ENCODE data around the gene AATF. TPM values are rescaled to one million over a fixed set of nuclear protein-coding genes. Genes with fewer than 3 reads are reported as not detected.
A peak's percentile ranks its signal among the peaks of the same experiment; 100 is the strongest.

AATF gene
- total and polyA plus RNA-seq, 2 of the 8 experiments (the other 6 are each of a cell fraction or from before 2014, with no cell fraction given) = 20.1 to 62.8 TPM

DNA sequence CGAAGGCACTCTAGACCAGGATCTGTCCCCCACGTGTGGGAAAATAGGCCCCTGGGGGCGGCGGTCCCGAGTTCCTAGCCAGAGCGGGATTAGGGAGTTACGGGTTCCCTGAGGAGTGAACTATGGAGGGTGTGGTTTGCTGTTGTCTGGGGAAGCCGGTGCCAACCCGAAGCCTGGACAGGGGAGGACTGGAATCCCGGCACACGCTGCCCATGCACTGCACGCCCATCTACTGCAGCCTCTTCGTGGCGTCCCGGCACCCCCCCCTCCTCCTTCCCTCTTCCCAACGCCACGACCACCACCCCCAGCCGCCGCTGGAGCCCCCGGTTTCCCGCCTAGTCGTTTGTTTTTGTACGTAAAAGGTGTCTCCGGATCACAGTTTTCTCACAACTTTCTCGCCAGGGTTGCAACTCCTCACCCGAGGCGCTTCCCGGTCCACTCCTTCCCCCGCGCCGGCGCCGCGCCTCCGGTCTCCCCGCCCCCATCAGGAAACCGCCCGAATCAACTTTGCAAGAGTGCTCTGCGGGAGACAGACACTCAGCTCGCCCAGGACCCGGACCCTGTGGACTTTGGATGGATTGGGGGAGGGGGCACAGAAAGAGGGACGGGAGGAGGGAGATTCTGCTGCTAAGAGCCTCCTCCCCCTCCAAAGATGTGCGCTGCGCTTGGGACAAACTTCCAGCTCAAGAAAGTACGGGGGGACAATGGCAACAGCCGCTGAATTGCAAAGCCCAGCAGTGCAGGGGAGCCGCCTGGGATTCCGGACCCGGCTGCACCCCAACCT is 12.9 kb upstream of the AATF start:
- Histone ChIP-seq H3K27me3 (replicated peaks in 1 of 4; ENCODE audit: control insufficient read depth in 3 of 4, extremely low read depth in 1 of 4, insufficient read depth in 3 of 4, low read length in 3 of 4) (peaks cover 83 to 100% (median 94%) of the 10 kb centered on the region in 4 experiments), H4K8ac (ENCODE audit: extremely low read depth, insufficient read depth, low read length) (peak overlapping the region; percentile 72; the same call in 1 of the 2 replicates), H3K27ac (ENCODE audit: low read depth, low read length) (no peak overlapping the region), H2AFZ (ENCODE audit: low read length) (peak overlapping the region; percentile 48), H2BK20ac (ENCODE audit: low read length) (no peak overlapping the region), H3K9ac (replicated peaks in 1 of 4; ENCODE audit: extremely low read depth in 1 of 4, low read depth in 3 of 4, low read length in 3 of 4) (no peak overlapping the region), H4K5ac (ENCODE audit: insufficient read length, low read depth, low read length) (no peak overlapping the region), H3K4me1 (replicated peaks in 1 of 4; ENCODE audit: control insufficient read depth in 3 of 4, insufficient read depth in 4 of 4, low read length in 3 of 4) (peaks cover 2 to 72% (median 52%) of the 10 kb centered on the region in 4 experiments), H3K36me3 (ENCODE audit: control insufficient read depth in 2 of 4, insufficient read depth in 4 of 4, low read length in 3 of 4) (peaks cover 0 to 2% (median 0%) of the 10 kb centered on the region in 4 experiments; a peak in 1 of 8 replicates), H3K4ac (replicated peaks; ENCODE audit: insufficient read length, low read depth, low read length) (no peak overlapping the region), H3K23ac (ENCODE audit: insufficient read length) (no peak overlapping the region), H3K9me3 (ENCODE audit: insufficient read depth in 2 of 2, low read depth in 1 of 2, low read length in 1 of 2) (no peaks in the 10 kb centered on the region), H2BK120ac (replicated peaks; ENCODE audit: low read depth, low read length) (no peak overlapping the region), H3K79me2 (ENCODE audit: control insufficient read depth in 1 of 2, insufficient read depth in 2 of 2, low read length in 2 of 2) (no peaks in the 10 kb centered on the region), H3K18ac (ENCODE audit: extremely low read depth, low read length) (peak overlapping the region; percentile 76; the same call in 1 of the 2 replicates), H3K56ac (replicated peaks; ENCODE audit: insufficient read length, low read depth, low read length) (no peak overlapping the region), H4K20me1 (replicated peaks in 1 of 2; ENCODE audit: control insufficient read depth in 1 of 2, insufficient read depth in 2 of 2, low read length in 2 of 2) (peaks cover 10 to 26% of the 10 kb centered on the region in 2 experiments), H3K14ac (ENCODE audit: insufficient read length) (no peak overlapping the region), H2BK5ac (ENCODE audit: low read depth, low read length) (0 out of 2 replicates have a peak overlapping the region, but pooled peaks have one; percentile 52), H3K4me3 (ENCODE audit: extremely low read depth in 1 of 4, insufficient read depth in 2 of 4, low read depth in 3 of 4, low read length in 4 of 4) (peak overlapping the region; percentile 27 to 74 (median 56)), H4K91ac (replicated peaks; ENCODE audit: insufficient read length, low read length) (peak overlapping the region; percentile 7), H2BK15ac (ENCODE audit: low read length) (no peak overlapping the region), H3K4me2 (ENCODE audit: insufficient read depth in 1 of 2, low read depth in 2 of 2, low read length in 2 of 2) (peak overlapping the region; percentile 88 to 92), H3K23me2 (ENCODE audit: low read depth, low read length) (peaks cover 28% of the 10 kb centered on the region; the same call in 1 of the 2 replicates), H3K79me1 (ENCODE audit: low read depth, low read length) (no peaks in the 10 kb centered on the region), H2AK5ac (ENCODE audit: low read depth, low read length) (0 out of 2 replicates have a peak overlapping the region, but pooled peaks have one; percentile 10), H2BK12ac (ENCODE audit: low read depth, low read length) (peak overlapping the region; percentile 68; the same call in 1 of the 2 replicates)
- ChIA-PET POLR2A (ENCODE audit: partially characterized antibody) (interaction anchor here (1.2 to 5.5 kb wide), 3 partner anchors 8 to 111 kb away, joined by 3 to 45 read pairs (median 3); no protein-coding TSS in a partner anchor), CTCF (ENCODE audit: partially characterized antibody) (interaction anchor here (0.9 to 1.4 kb wide), 2 partner anchors 14 to 53 kb away, joined by 3 read pairs; no protein-coding TSS in a partner anchor)
- FAIRE-seq (no peak), DNase-seq (ENCODE audit: low read depth in 1 of 2, low spot score in 2 of 2) (peak in 1 of 2 experiments; percentile 83)
- 1% methylated on average over 34 of the region's 49 CpGs; no CpG with 5 or more reads in 1 of the 2 experiments for WGBS, 2 experiments (ENCODE audit: extremely low coverage in 1 of 2, insufficient coverage in 1 of 2, insufficient read length in 1 of 2, insufficient replicate concordance in 2 of 2, low coverage in 1 of 2, low lambda C conversion rate in 2 of 2, missing lambda C conversion rate in 1 of 2)
- TF ChIP-seq ATF2 (IDR thresholded peaks at IDR 0.05; ENCODE audit: low read length) = no peak
- TF ChIP-seq CREB1 (IDR thresholded peaks at IDR 0.05) = 0 out of 2 replicates have a peak, but pooled peaks have one; percentile 9
- TF ChIP-seq HDAC2 (IDR thresholded peaks at IDR 0.05; ENCODE audit: borderline replicate concordance in 1 of 2, low read depth in 2 of 2, low read length in 2 of 2) = 0 out of 4 replicates have a peak, but pooled peaks of 1 of the 2 experiments have one; percentile 60
- TF ChIP-seq EZH2 (IDR thresholded peaks at IDR 0.05; ENCODE audit: low read depth, low read length, severe bottlenecking) = no peak
- no peak for TF ChIP-seq BACH1 (IDR thresholded peaks at IDR 0.05; ENCODE audit: low read length)
- 0 out of 4 replicates have a peak, but pooled peaks of 1 of the 2 experiments have one; percentile 1 for TF ChIP-seq RAD21 (IDR thresholded peaks at IDR 0.05 in 1 of 2, conservative IDR thresholded peaks at IDR 0.05 in 1 of 2; ENCODE audit: low read depth in 2 of 2, low read length in 2 of 2)
- TF ChIP-seq KDM1A (IDR thresholded peaks at IDR 0.05; ENCODE audit: borderline replicate concordance, low read length) = peak; percentile 46; the same call in 1 of the 2 replicates

All from H1 (cell line).